Right kidney (tissue), 1 donor: ENCODE data around the gene SDK1.
"Not testable (repeated sequence)": the region's sequence is repeated elsewhere in the genome, so short reads cannot be mapped to it uniquely, and the experiment has no call there.

Source experiments
- DNase-seq: peaks from one replicate; pipeline ENCODE4 v3.0.0-alpha.2; 2016

Gene SDK1

DNA sequence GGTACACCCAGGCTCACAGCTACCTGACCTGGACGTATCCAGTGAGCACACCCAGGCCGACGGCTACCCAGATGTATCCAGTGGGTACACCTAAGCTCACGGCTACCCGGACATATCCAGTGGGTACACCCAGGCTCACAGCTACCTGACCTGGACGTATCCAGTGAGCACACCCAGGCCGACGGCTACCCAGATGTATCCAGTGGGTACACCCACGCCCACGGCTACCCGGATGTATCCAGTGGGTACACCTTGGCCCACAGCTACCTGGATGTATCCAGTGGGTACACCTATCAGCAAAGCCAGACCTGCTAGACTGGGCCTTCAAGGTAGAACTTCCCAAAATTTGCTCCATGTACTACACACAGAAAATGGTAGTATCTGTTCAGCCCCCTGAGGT, 662.7 kb downstream of the SDK1 start:
- DNase-seq: not testable (repeated sequence)

DNA sequence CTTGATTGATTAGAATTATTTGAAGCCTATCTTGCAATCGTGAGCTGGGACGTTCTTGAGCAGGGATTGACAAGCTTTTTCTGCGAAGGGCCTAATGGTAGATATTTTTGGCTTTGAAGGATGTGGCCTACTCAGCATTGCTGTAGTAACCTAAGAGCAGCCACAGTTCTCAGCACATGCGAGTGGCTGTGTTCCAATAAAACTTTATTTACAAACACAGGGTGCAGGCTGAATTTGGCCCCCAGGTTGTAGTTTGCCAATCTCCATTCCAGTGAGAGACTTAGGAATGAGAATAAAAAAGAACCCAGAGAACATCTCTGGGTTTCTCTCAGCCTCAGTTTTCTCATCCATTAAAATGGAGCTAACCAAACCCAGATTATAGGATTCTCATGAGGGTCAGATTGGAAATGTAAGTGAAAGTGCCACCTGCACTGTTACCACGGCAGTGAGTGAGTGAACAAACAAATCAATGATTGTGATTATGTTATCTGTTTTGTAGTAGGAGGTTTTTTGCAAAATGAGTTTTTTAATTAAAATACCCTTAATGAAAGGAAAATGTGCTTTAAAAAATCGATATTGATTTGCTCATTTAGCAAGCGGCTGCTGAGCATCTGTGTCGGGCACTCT, 664.0 kb downstream of the SDK1 start:
- no peak for DNase-seq

DNA sequence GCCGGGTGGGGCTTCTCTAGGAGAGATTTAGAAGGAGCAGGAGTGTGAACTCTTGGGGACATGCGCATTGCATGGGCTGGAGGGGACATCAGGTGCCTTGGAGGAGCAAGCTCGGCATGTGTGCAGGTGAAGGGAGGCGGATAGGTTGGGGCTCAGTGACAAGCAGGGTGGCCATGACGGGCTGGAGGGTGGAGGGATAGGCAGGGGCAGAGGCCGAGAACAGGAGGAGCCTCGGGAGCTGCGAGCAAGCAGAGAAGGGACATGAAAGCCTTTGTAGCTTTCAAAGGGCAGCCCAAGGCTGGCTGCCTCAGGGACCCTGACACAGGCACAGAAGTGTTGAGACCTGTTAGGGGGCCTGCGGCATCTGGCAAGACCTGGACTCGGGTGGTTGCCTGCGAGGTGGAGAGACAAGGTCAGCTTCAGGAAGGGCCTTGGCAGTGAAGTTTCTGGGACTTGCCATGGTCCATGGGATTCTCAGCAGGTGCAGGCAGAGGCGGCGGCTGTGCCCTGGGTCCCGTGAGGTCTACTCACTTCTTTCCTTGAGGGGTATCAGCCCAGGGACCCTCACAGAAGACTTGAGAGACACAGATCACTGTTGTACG, 664.8 kb downstream of the SDK1 start:
- DNase-seq: no peak

DNA sequence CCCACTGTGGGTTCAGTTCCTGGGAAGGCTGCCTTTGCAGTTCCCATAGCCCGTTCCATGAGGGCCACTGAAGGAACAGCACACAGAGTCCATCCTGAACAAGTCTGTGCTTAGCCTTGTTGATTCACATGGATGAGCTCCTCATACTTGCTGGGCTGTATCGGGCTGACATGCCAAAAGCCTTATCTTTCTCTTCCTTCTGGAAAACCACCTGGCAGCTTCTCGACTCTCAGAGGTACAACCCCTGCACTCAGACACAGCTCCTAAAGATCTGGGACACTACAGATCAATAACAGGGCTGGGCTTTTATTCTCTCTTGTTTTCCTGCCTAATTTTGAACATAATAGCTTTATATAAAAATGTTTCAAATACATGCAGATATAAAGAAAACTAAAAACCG, 667.2 kb downstream of the SDK1 start:
- no peak for DNase-seq

- DNase-seq: no peak
Measured at GRCh38 chr7:3969286-3969685, 668.2 kb downstream of the SDK1 start.

DNA sequence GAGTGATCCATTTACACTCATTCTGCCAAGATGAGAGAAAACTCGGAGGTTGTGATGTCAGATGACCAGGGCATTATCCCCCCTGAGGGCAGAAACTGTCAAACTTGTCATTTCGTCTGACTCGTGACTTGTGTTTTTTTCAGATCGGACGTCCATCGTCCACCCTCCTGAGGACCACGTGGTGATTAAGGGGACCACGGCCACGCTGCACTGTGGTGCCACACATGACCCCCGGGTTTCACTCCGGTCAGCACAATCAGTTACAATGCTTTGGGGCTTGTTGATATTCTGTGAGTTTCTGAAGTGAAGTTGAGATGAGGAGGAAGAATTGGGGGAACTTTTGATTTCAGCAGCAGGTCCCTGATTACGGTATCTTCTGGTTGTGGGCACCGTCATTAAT, 670.3 kb downstream of the SDK1 start:
- DNase-seq: no peak

- no peak for DNase-seq
Measured at GRCh38 chr7:3973264-3973663, 672.2 kb downstream of the SDK1 start.

GRCh38 chr7:3974329-3974728, 673.3 kb downstream of the SDK1 start:
- DNase-seq: no peak

DNA sequence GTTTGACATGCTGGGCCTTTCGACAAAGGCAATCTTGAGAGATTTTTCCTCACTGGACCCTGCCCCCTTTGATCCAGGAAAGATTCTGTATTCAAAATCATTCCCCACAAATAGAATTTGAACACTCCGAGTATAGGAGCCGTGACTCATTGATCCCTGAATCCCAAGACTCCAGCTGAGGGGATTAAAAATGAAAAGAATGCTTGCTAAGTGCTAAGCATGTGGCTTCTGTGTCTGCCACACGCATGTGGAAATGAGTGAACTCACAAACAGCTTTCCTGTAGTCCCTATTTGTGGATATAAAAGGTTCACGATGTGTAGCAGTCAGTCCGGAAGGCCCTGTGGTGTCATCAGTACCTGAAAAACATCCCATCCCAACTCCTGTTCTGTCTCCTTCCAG, 674.3 kb downstream of the SDK1 start:
- no peak for DNase-seq

DNA sequence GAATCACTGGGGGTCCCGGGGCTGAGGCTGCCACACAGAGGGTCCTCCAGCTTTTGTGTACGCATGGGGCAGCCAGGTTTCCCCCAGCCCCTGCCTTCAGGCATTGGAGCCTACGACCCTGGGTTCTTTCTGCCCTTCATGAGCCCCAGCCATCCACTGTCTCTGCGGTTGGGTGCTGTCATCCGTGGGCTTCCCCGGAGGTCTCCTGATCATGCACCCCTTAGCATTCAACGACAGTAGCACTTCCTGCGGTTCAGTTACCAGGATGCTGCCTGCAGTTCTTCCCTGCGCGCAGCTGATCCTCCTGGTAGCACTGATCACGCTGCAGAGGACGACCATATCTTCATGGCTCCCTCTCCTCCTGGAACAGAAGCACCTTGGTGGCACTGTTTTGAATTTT, 676.3 kb downstream of the SDK1 start:
- DNase-seq: no peak

DNA sequence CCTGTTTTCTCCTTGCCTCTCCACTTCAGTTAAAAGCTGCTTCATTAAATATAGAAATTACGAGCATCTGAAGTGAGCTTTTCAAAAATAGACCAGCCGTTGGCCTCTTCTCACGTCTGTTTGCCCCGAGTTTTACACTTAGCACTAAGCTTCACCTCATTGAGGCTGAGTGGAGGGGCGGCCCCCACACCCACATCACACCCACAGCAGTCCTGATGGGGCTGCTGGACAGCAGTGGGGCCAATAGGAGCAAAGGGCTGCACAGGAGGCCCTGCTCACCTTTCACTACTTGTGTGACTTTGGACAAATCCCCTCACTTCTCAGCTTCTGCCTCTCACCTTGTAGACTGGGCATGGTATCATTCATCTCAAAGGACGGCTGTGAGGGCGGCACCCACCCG, 677.8 kb downstream of the SDK1 start:
- no peak for DNase-seq

DNA sequence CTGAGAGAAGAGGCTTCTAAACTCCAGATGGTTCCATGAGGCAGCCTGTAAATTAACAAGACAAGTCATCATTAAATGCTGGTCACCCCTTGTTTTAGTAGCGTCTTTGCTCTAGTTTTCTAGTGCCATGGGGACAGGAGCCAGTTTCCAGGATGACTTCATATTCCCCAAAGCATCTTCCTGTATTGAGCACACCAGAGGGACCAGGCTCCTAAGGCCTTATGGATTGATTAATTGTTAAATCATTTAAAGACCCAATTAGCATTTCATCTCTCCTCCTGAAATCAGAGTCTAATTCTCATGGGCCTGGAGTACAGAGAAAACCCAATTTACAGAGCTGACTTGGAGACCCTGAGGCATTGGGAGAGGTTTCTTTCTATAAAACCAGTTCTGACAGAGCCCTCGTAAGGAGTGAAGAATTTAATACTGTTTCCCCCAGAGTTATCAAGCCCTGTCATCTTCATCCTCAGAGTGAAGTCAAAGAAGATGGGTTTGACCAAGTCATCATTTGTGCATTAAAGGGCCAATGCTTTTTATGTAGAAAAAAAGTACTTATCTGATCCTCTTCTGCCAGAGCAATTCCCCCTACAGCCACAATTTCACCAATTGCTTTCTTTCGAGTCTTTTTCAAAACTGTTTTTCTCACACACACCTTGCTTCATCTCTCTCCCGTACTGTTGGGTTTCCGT, 678.7 kb downstream of the SDK1 start:
- DNase-seq: no peak

DNA sequence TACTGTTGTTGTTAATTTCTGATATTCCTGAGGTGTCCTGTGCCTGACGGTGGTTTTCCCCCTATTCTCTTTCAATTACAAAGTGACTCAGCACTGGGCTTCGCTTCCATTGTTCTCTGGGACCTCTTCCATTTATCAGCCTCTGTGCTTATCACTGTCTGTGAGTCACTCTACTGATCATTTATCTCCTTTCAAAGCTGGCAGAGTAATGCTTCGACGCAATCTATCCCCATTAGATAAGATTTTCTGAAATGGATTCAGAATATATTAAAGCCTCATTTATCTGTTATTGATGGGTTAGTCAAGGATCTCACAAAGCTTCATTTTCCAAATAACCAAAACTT, 679.2 kb downstream of the SDK1 start:
- no peak for DNase-seq

DNA sequence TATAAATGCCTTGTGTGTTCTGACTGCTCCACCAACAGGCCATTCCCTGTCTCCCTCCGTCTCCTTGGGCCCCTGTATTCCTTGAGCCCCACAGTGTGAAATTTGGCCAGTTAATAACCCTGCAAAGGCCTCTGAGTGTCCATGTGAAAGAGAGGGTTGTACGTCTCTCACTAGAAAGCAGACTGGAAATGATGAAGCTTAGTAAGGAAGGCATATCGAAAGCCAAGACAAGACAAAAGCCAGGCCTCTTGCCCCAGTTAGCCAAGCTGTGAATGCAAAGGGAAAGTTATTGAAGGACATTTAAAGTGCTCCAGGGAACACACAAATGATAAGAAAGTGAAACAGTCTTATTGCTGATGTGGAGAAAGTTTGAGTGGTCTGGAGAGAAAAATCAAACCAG, 680.2 kb downstream of the SDK1 start:
- DNase-seq: no peak

DNA sequence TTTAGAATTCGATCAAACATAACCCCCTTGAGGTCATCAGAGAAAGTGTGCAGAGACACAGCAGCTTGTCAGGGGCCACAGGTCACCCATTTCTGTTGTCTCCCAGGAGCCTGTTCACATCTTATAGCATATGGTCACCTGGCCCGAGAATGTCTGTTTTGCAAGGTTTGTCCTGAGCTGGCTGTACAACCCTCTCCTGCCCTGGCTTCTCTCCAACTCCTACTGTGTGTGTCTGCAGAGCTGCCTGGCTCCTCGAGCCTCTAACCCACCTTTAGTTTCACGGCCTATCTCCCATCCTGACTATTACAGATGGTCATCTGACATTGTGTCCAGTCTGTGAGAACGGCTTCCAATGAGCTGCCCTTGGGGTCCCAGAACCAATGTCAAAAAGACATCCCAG, 683.4 kb downstream of the SDK1 start:
- DNase-seq: no peak

DNA sequence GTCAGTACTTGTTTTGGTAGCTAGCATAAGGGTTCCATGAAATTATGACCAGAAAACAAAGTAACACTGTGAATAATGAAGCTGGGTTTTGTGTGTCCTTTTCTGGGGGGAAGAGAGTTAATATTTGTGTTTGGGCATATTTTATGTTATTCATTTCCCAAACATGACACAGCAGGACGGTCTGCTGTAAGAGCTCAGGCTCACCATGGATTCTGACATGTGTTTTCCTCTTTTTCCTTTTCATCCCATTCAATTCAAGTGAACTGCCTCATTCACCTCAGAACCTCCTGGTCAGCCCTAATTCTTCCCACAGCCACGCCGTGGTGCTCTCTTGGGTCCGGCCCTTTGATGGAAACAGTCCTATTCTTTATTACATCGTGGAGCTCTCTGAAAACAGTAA, 685.9 kb downstream of the SDK1 start:
- DNase-seq: no peak

- DNase-seq: no peak
Measured at GRCh38 chr7:3987426-3987927, 686.4 kb downstream of the SDK1 start.

- DNase-seq: no peak
Measured at GRCh38 chr7:3989723-3990122, 688.7 kb downstream of the SDK1 start.

DNA sequence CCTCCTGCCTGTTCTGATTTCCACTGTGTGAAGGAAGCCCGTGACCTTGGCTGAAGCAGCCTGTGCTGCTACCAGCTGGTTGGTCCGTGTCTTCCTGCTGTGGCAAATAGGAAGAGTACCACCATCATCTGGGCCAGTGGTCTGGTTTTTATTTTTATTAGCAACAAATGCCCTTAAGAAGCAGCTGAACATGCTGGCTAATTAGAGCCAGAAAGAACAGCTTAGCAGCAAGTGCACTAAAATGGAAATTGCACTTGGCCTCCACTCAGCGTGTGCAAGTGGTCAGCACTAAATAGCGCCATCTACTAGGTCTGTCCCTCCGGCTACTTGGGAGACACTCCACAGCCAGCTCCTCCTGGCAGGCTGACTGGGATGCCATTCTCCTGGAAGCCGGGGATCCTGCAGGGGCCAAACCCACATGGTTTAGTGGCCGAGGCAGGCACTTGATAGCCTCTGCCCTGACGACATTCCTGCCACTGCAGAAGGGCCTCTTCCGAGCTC, 690.7 kb downstream of the SDK1 start:
- no peak for DNase-seq

- DNase-seq: no peak
Measured at GRCh38 chr7:3992841-3993240, 691.8 kb downstream of the SDK1 start.

DNA sequence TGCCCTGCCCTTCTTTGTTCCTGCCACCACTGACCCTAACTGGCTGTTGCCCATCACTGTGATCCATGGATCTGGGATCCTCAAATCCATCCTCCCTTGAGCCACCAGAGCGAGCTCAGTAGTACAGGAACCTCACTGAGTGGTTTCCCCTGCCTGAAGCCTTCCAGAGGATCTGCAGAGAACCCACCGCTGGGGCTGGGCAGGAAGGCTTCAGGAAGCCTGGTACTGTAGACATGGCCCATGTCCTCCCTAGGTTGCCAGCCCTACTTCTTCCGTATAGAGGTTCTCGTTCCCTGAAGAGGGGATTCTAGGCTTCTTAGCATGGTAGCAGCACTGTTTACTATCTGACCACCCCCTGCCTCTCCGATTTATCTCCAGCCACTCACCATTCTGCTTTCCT, 693.7 kb downstream of the SDK1 start:
- no peak for DNase-seq

DNA sequence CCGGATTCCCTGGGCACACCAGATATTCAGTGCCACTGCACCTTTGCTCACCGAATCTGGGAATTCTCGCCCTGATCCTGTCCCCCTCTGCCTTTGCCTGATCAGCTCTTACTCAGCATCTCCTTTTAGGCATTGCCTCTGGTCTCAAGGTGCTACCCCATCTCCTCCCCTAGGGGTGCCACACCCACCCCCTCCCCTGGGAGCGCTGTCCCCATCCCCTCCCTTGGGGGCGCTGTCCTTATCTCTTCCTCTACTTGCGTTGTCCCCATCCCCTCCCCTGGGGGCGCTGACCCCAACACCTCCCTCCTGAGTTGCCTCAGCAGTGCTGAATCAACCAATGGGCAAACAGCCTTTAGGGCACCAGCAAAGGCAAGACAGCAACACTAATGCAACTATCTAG, 694.1 kb downstream of the SDK1 start:
- no peak for DNase-seq

- DNase-seq: no peak
Measured at GRCh38 chr7:3998060-3998459, 697.0 kb downstream of the SDK1 start.

GRCh38 chr7:4000139-4000538, 699.1 kb downstream of the SDK1 start:
- no peak for DNase-seq
